K562 (cell line): ENCODE measurements around the gene CDKN2D. TPM values are rescaled to one million over a fixed set of nuclear protein-coding genes. Genes with fewer than 3 reads are reported as not detected.

Experiments
- ATAC-seq: fragments of 200-7000 bp; cut with Tn5 transposase; 3 replicates; pipeline ENCODE4 v1.9.1; 2020; ENCODE audit warnings: moderate library complexity
- BruUV-seq: library from RNA; stranded (reverse); fragments of 400-500 nt; replicated peaks from 2 replicates; lab custom pipeline; 2021; lab: Mats Ljungman, UMichigan
- CTCF ChIA-PET: fragments of 300-600 bp; formaldehyde crosslinking; extraction: SDS; loops from one replicate; lab custom pipeline; 2021; ENCODE audit warnings: low intra/inter-chr PET ratio; lab: Yijun Ruan, JAX
- POLR2A ChIA-PET: fragments of 300-600, 350-650 bp; sonication (Branson Sonifier 250); formaldehyde crosslinking; extraction: SDS; loops from one replicate; lab custom pipeline; 2021; ENCODE audit warnings: antibody characterized with exemption, inconsistent platforms; lab: Yijun Ruan, JAX
- DNase-seq, 4 experiments: peaks; one replicate each; pipeline versions ENCODE4 v3.0.0 to v3.0.0-alpha.2; 2011 to 2018; ENCODE audit warnings: low spot score in 3 of 4, mixed read lengths in 3 of 4; ENCODE audit errors: extremely low read depth in 1 of 4
- FAIRE-seq: peaks from 2 replicates; lab custom pipeline; 2011; peaks lifted over from hg19 to GRCh38; lab: Jason Lieb, UNC
- H2AFZ ChIP-seq: 2 replicates; pipeline ENCODE4 v1.6.0; 2011; ENCODE audit warnings: low read depth, low read length, control low read depth, inconsistent platforms
- H3K27ac ChIP-seq: fragments of 200-600 bp; 3 replicates; pipeline ENCODE4 v1.8.0; 2011; ENCODE audit warnings: low read depth, mild to moderate bottlenecking, control low read depth, inconsistent platforms, low read length, moderate library complexity, mixed read lengths; ENCODE audit errors: extremely low read depth
- H3K27me3 ChIP-seq, 2 experiments: fragments of 300-600 bp in 1 of 2; 2 replicates in 1 of 2; 3 replicates in 1 of 2; pipeline versions ENCODE4 v1.6.0 to v1.8.0; 2011; ENCODE audit warnings: inconsistent platforms in 2 of 2, low read length in 2 of 2, mild to moderate bottlenecking in 1 of 2, mixed read lengths in 1 of 2, moderate library complexity in 1 of 2; ENCODE audit not compliant: control insufficient read depth in 2 of 2, insufficient read depth in 2 of 2
- H3K36me3 ChIP-seq: fragments of 300-600 bp; 3 replicates; pipeline ENCODE4 v1.8.0; 2011; ENCODE audit warnings: mild to moderate bottlenecking, low read length, inconsistent platforms; ENCODE audit not compliant: control insufficient read depth, insufficient read depth
- H3K4me1 ChIP-seq, 2 experiments: fragments of 200-600 bp in 1 of 2; replicated peaks in 1 of 2; 2 replicates in 1 of 2; 3 replicates in 1 of 2; pipeline versions ENCODE4 v1.5.1 to v1.8.0; 2011; ENCODE audit warnings: inconsistent platforms in 2 of 2, low read length in 2 of 2, mild to moderate bottlenecking in 1 of 2, mixed read lengths in 1 of 2, moderate library complexity in 1 of 2; ENCODE audit not compliant: control insufficient read depth in 2 of 2, insufficient read depth in 2 of 2
- H3K4me2 ChIP-seq: 2 replicates; pipeline ENCODE4 v1.6.1; 2011; ENCODE audit warnings: low read length, control low read depth, inconsistent platforms, mixed read lengths; ENCODE audit not compliant: insufficient read depth
- H3K4me3 ChIP-seq: fragments of 200-600 bp; sonication (generic), shearing (Covaris generic); 2 replicates; pipeline ENCODE4 v1.5.1; 2016; ENCODE audit warnings: control low read depth, inconsistent platforms
- H3K79me2 ChIP-seq: fragments of 200-600 bp; 3 replicates; pipeline ENCODE4 v1.8.0; 2011; ENCODE audit warnings: low read length, inconsistent platforms; ENCODE audit not compliant: control insufficient read depth, insufficient read depth
- H3K9ac ChIP-seq, 2 experiments: 2 replicates each; pipeline versions ENCODE4 v1.6.0 to v1.6.1; 2011; ENCODE audit warnings: low read depth in 2 of 2, low read length in 2 of 2, control low read depth in 1 of 2, inconsistent platforms in 1 of 2, mild to moderate bottlenecking in 1 of 2, mixed read lengths in 1 of 2; ENCODE audit not compliant: insufficient read depth in 1 of 2
- H3K9me1 ChIP-seq: one replicate; pipeline ENCODE4 v1.6.0; 2011; ENCODE audit warnings: inconsistent platforms, mild to moderate bottlenecking, low read length, moderate library complexity; ENCODE audit not compliant: control insufficient read depth, insufficient read depth
- H3K9me3 ChIP-seq: replicated peaks from 2 replicates; pipeline ENCODE4 v1.5.1; 2011; ENCODE audit warnings: low read depth, low read length, inconsistent platforms; ENCODE audit not compliant: control insufficient read depth, insufficient read depth
- H4K20me1 ChIP-seq: replicated peaks from 2 replicates; pipeline ENCODE4 v1.6.1; 2011; ENCODE audit warnings: low read length, inconsistent platforms, mixed read lengths; ENCODE audit not compliant: control insufficient read depth, insufficient read depth
- FIP1L1 ChIP-seq: fragments of 200-400 bp; formaldehyde crosslinking; IDR thresholded peaks from 2 replicates; pipeline ENCODE4 v1.6.1; 2018; ENCODE audit warnings: mild to moderate bottlenecking, low read depth, low read length; ENCODE audit not compliant: poor library complexity, severe bottlenecking
- GATA2 ChIP-seq: sonication (generic); formaldehyde crosslinking; IDR thresholded peaks from 2 replicates; pipeline ENCODE4 v1.4.0; 2020; ENCODE audit warnings: mild to moderate bottlenecking, missing genetic modification reagents
- JUN ChIP-seq, 2 experiments: sonication (generic) in 1 of 2; formaldehyde crosslinking in 1 of 2; IDR thresholded peaks; 2 replicates each; pipeline versions ENCODE4 v1.6.1 to v1.8.0; 2012 to 2022; ENCODE audit warnings: borderline replicate concordance in 2 of 2, mild to moderate bottlenecking in 2 of 2, improper control_type of control experiment in 1 of 2, low read depth in 1 of 2, low read length in 1 of 2, missing genetic modification reagents in 1 of 2
- MCM7 ChIP-seq, 2 experiments: fragments of 450-650 bp; IDR thresholded peaks; 2 replicates each; pipeline ENCODE4 v1.6.1; 2016 to 2018
- PCBP2 ChIP-seq: fragments of 200-400 bp; formaldehyde crosslinking; IDR thresholded peaks from 2 replicates; pipeline ENCODE4 v1.6.1; 2018; ENCODE audit warnings: low read length, low read depth, mild to moderate bottlenecking, moderate library complexity; ENCODE audit not compliant: poor library complexity, severe bottlenecking
- WGBS: fragments of 100-300 bp; shearing (Covaris generic); methylation state at CpG from one replicate; pipeline ENCODE4 v1.1.6; 2016; ENCODE audit warnings: low coverage, mixed read lengths; ENCODE audit not compliant: insufficient coverage; ENCODE audit errors: missing lambda C conversion rate; 5-methylcytosine and 5-hydroxymethylcytosine counted together
- in situ Hi-C: fragments of 300-500 bp; cut with MboI; formaldehyde crosslinking; loops from 4 replicates; pipeline ENCODE4 v1.15.0; 2018; ENCODE audit warnings: inconsistent platforms, mixed read lengths
- intact Hi-C: fragments of 100-400 bp; cut with micrococcal nuclease; formaldehyde crosslinking; loops from 2 replicates; pipeline ENCODE4 v1.14.2; 2022
- polyA plus RNA-seq, 8 experiments: library from polyadenylated mRNA; depleted of rRNA in 4 of 8; stranded (reverse) in 5 of 8; unstranded in 3 of 8; fragments of >200 nt; fragmentation: Nextera tagmentation in 2 of 8; fragmentation: Illumina TruSeq in 1 of 8; extraction: Ambion mirVana in 2 of 8; extraction: Trizol in 1 of 8; gene quantifications; 2 replicates each; pipeline versions ENCODE4 v1.2.1 to v1.2.3, GENCODE V29; 2011 to 2014; ENCODE audit warnings: inconsistent platforms in 1 of 8, missing spikeins in 1 of 8
- total RNA-seq, 7 experiments: library from RNA; depleted of rRNA in 6 of 7; stranded (reverse); fragments of >200 nt in 6 of 7; fragmentation: Illumina TruSeq in 2 of 7; extraction: Trizol in 2 of 7; gene quantifications; 2 replicates each; pipeline versions ENCODE4 v1.2.1 to v1.2.3, GENCODE V29; 2011 to 2021; ENCODE audit warnings: low replicate concordance in 1 of 7
- TF ChIP-seq, protein P1 (sequence below): IDR thresholded peaks from 2 replicates; pipeline ENCODE4 v1.6.1; 2014; ENCODE audit warnings: antibody characterized with exemption
- TF ChIP-seq, protein P2 (sequence below): fragments of 450-650 bp; formaldehyde crosslinking; conservative IDR thresholded peaks from 2 replicates; pipeline ENCODE4 v1.4.0; 2022; ENCODE audit warnings: mild to moderate bottlenecking, missing genetic modification characterization
- TF ChIP-seq, protein P3 (sequence below), 2 experiments: fragments of 450-650 bp; IDR thresholded peaks; 2 replicates each; pipeline ENCODE4 v1.6.1; 2016
- TF ChIP-seq, protein P4 (sequence below): fragments of 450-650 bp; IDR thresholded peaks from 2 replicates; pipeline ENCODE4 v1.7.1; 2018; ENCODE audit warnings: mild to moderate bottlenecking, low read depth; ENCODE audit not compliant: partially characterized antibody

The CDKN2D gene
- total and polyA plus RNA-seq, 9 of the 15 experiments (the other 6 are each of a cell fraction or from before 2014, with no cell fraction given) = 0.41 to 8.2 (median 3.7) TPM

DNA sequence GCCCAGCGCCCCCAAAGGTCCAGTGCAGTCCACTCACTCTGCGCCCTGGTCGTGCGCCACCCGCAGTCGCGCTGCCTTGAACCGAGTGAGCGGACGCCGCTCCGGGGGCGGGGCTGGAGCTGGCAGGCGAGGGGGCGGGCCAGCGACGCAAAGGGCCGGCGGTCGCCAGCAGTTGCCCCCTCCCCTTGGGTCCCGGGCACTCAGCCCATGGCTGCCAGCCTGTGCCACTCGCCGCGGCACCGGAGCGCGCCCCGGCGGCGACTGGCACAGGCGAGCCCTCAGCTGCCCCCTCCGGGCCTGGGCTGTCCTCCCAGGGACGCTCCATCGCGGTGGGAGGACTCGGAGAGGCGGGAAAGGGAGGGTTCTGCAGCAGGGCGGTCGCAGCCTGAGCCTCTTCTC lies 51.4 kb downstream of the CDKN2D start, which contains the start of gene S1PR5 (continued):
- TF ChIP-seq FIP1L1 (peak; percentile 13), JUN (IDR thresholded peaks at IDR 0.05; ENCODE audit: borderline replicate concordance, low read depth, low read length) (no peak), JUN (CRISPR knock-in tag; IDR thresholded peaks at IDR 0.05; ENCODE audit: borderline replicate concordance) (no peak), PCBP2 (no peak)
- TF ChIP-seq, protein P1, sequence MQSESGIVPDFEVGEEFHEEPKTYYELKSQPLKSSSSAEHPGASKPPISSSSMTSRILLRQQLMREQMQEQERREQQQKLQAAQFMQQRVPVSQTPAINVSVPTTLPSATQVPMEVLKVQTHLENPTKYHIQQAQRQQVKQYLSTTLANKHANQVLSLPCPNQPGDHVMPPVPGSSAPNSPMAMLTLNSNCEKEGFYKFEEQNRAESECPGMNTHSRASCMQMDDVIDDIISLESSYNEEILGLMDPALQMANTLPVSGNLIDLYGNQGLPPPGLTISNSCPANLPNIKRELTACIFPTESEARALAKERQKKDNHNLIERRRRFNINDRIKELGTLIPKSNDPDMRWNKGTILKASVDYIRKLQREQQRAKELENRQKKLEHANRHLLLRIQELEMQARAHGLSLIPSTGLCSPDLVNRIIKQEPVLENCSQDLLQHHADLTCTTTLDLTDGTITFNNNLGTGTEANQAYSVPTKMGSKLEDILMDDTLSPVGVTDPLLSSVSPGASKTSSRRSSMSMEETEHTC = no peak

DNA sequence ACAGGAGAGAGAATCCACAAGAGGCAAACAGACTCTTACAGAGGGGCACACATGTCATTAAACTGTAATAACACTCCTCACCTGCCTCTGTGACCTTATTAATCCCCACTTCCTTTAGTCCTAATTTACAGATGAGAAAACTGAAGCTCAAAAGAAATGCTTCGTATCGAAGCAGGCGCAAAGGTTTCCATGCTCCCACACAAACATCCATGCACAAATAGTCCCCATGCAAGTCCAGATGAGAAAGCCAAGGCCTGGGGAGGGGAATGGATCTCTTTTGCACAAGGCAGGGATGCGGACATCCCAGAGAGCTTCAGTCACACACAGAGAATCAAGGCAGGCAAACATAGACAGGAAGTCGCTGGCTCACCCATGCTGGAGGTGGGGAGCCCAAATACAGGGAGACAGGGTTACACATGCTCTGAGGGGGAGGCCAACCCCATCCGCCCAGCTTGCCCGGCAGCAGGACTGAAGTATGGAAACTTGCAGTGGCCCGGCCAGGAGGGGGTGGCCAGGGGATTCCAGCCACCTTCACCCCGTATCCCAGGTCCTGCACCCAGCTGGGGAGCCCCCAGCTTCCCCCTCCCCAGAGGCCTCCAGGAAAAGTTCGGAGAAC lies 52.0 kb downstream of the CDKN2D start:
- H3K9me1 ChIP-seq = no peaks in the 10 kb centered on the region
- no peak overlapping the region for H3K27ac ChIP-seq
- in situ Hi-C loops = no loop called here
- no peaks in the 10 kb centered on the region for H3K79me2 ChIP-seq
- H3K27me3 ChIP-seq = peaks cover 0 to 16% of the 10 kb centered on the region in 2 experiments; a peak in 4 of 5 replicates
- DNase-seq = no peak
- ChIA-PET POLR2A (interaction anchor here (0.6 to 1.3 kb wide), 7 partner anchors 11 to 128 kb away, joined by 3 to 5 read pairs (median 3); no protein-coding TSS in a partner anchor), CTCF (no interaction called here)
- no peaks in the 10 kb centered on the region; the same call in 1 of the 2 replicates for H4K20me1 ChIP-seq
- intact Hi-C loops = no loop called here
- peak overlapping the region in 1 of 2 experiments; percentile 86; a peak in 2 of 4 replicates for H3K9ac ChIP-seq
- peak overlapping the region; percentile 69; the same call in 1 of the 2 replicates for H2AFZ ChIP-seq
- H3K9me3 ChIP-seq = no peaks in the 10 kb centered on the region
- BruUV-seq = no TSS peak
- peak overlapping the region; percentile 30 for H3K4me3 ChIP-seq
- no peaks in the 10 kb centered on the region for H3K36me3 ChIP-seq
- no peak for ATAC-seq
- FAIRE-seq = no peak
- WGBS = 64% methylated on average over 10 of the region's 10 CpGs
- H3K4me2 ChIP-seq = peak overlapping the region; percentile 49
- peaks cover 19 to 48% of the 10 kb centered on the region in 2 experiments; a peak in 4 of 5 replicates for H3K4me1 ChIP-seq
- TF ChIP-seq, protein P2, sequence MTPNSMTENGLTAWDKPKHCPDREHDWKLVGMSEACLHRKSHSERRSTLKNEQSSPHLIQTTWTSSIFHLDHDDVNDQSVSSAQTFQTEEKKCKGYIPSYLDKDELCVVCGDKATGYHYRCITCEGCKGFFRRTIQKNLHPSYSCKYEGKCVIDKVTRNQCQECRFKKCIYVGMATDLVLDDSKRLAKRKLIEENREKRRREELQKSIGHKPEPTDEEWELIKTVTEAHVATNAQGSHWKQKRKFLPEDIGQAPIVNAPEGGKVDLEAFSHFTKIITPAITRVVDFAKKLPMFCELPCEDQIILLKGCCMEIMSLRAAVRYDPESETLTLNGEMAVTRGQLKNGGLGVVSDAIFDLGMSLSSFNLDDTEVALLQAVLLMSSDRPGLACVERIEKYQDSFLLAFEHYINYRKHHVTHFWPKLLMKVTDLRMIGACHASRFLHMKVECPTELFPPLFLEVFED (CRISPR knock-in tag) = no peak
- TF ChIP-seq, protein P3, sequence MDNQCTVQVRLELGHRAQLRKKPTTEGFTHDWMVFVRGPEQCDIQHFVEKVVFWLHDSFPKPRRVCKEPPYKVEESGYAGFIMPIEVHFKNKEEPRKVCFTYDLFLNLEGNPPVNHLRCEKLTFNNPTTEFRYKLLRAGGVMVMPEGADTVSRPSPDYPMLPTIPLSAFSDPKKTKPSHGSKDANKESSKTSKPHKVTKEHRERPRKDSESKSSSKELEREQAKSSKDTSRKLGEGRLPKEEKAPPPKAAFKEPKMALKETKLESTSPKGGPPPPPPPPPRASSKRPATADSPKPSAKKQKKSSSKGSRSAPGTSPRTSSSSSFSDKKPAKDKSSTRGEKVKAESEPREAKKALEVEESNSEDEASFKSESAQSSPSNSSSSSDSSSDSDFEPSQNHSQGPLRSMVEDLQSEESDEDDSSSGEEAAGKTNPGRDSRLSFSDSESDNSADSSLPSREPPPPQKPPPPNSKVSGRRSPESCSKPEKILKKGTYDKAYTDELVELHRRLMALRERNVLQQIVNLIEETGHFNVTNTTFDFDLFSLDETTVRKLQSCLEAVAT (IDR thresholded peaks at IDR 0.05) = no peak
- TF ChIP-seq MCM7 (IDR thresholded peaks at IDR 0.05) (no peak), GATA2 (CRISPR knock-in tag) (no peak)
- TF ChIP-seq, protein P4, sequence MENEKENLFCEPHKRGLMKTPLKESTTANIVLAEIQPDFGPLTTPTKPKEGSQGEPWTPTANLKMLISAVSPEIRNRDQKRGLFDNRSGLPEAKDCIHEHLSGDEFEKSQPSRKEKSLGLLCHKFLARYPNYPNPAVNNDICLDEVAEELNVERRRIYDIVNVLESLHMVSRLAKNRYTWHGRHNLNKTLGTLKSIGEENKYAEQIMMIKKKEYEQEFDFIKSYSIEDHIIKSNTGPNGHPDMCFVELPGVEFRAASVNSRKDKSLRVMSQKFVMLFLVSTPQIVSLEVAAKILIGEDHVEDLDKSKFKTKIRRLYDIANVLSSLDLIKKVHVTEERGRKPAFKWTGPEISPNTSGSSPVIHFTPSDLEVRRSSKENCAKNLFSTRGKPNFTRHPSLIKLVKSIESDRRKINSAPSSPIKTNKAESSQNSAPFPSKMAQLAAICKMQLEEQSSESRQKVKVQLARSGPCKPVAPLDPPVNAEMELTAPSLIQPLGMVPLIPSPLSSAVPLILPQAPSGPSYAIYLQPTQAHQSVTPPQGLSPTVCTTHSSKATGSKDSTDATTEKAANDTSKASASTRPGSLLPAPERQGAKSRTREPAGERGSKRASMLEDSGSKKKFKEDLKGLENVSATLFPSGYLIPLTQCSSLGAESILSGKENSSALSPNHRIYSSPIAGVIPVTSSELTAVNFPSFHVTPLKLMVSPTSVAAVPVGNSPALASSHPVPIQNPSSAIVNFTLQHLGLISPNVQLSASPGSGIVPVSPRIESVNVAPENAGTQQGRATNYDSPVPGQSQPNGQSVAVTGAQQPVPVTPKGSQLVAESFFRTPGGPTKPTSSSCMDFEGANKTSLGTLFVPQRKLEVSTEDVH = no peak
